Ovary (tissue), 9 donors: ENCODE results near the gene NUBPL. TPM values are rescaled to one million over a fixed set of nuclear protein-coding genes. Genes with fewer than 3 reads are reported as not detected.

Experiments
- DNase-seq, 5 donors: peaks; one replicate each; pipeline ENCODE4 v3.0.0-alpha.2; 2019 to 2020
- H3K27ac ChIP-seq, 2 donors: fragments of 200-600 bp; one replicate each; pipeline versions ENCODE4 v1.5.1 to v1.8.0; 2019 to 2022
- H3K27me3 ChIP-seq: fragments of 200-600 bp; one replicate; pipeline ENCODE4 v1.8.0; 2022
- H3K36me3 ChIP-seq: fragments of 200-600 bp; sonication (generic); one replicate; pipeline ENCODE4 v1.5.1; 2019
- H3K4me1 ChIP-seq: one replicate; pipeline ENCODE4 v1.8.1; 2013; ENCODE audit warnings: mild to moderate bottlenecking, moderate library complexity; ENCODE audit not compliant: insufficient read depth
- H3K4me3 ChIP-seq: fragments of 200-600 bp; sonication (generic); one replicate; pipeline ENCODE4 v1.5.1; 2017
- H3K9me3 ChIP-seq, 2 donors: fragments of 200-600 bp in 1 of 2; sonication (generic) in 1 of 2; one replicate each; pipeline versions ENCODE4 v1.5.1 to v1.8.1; 2013 to 2019; ENCODE audit warnings: mild to moderate bottlenecking in 1 of 2, moderate library complexity in 1 of 2
- EP300 ChIP-seq: sonication (generic); formaldehyde crosslinking; IDR thresholded peaks from one replicate; pipeline ENCODE4 v1.6.1; 2017; ENCODE audit warnings: antibody characterized with exemption
- POLR2A ChIP-seq: fragments of 450-650 bp; IDR thresholded peaks from one replicate; pipeline ENCODE4 v1.6.1; 2017; ENCODE audit warnings: antibody characterized with exemption, mild to moderate bottlenecking, moderate library complexity
- WGBS, 3 donors: extraction: QIAGEN DNeasy Blood & Tissue Kit in 1 of 3; methylation state at CpG; one replicate each; pipeline versions ENCODE4 v1.1.5 to v1.1.7; 2013 to 2017; 5-methylcytosine and 5-hydroxymethylcytosine counted together
- intact Hi-C, 4 donors: fragments of 100-400 bp; cut with DNase I; formaldehyde crosslinking; loops; one replicate each; pipeline versions ENCODE4 v1.11.0 to v1.15.1; 2022 to 2023
- polyA plus RNA-seq, 2 donors: library from polyadenylated mRNA; stranded (reverse); fragments of 200-250 nt in 1 of 2; fragments of 350-450 nt in 1 of 2; fragmentation: Illumina TruSeq in 1 of 2; extraction: RNeasy Lipid Tissue Mini Kit (QIAGEN cat#74804) in 1 of 2; gene quantifications; one replicate each; pipeline ENCODE4 v1.2.3, GENCODE V29; 2013 to 2014
- total RNA-seq, 7 donors: library from RNA; depleted of rRNA in 2 of 7; stranded (reverse); fragments of >200 nt in 2 of 7; fragmentation: NEBNext Ultra II Directional in 3 of 7; extraction: Animal tissue kit (Norgen Biotek cat#: 25700) in 3 of 7; gene quantifications; one replicate each; pipeline versions ENCODE4 v1.1.0 to v1.2.4, GENCODE V29; 2016 to 2023
- TF ChIP-seq, protein P1 (sequence below), 3 donors: fragments of 450-650 bp in 2 of 3; fragments of 200-600 bp in 1 of 3; IDR thresholded peaks; one replicate each; pipeline versions ENCODE4 v1.5.1 to v1.8.0; 2016 to 2022; ENCODE audit warnings: antibody characterized with exemption in 3 of 3, mild to moderate bottlenecking in 1 of 3
- donor health status: DM: no; HTN: no; CAD: no; lungs with moderate emphysema.
- donor health status: DM: no; HTN: no; CAD: no.
- donor health status: Bipolar disorder and iron deficiency.
- donor health status: DM: yes; HTN: yes; CAD: no.
- donor health status: DM: no; HTN: no; CAD: no.
- donor health status: DM: yes; HTN: yes; CAD: no.

The NUBPL gene
- total and polyA plus RNA-seq, 9 donors = 5.8 to 17.6 (median 14.0) TPM

DNA sequence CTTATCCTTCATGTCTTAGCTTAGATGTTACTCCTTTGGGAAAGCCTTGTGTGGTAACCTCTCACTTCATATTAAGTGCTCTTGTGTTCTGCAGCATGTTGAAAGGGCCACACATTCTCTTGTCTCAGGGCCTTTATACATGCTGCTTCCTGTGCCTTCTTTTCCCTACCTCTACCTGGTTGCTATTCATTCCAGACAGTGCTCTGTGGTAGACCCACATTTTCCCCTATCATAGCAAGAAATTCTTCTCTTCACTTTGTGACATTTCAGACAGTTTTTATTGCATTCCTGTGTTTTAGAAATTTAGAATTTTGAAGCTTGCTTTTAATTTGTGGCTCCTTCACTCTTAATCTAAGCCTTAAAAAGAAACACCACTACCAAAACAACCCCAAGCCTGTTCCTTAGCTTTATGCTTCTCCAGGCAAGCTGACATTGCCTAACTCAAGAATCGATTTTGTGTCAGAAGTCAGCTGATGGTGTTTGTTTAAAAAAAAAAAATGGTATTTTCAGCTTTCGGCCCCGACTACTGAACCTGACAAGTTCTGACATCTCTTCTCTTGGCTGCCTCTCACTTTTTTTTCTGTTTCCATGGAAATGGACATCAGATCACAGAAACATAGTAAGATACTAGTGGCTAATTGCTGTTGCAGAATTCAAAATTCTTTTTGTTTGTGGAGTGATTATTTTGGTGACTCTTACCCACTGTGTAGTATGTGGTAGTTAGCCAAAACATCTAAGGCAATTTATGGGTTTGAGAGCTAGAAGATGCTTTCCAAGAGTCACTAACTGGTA, 156.3 kb downstream of the NUBPL start:
- H3K36me3 ChIP-seq = no peaks in the 10 kb centered on the region
- no peaks in the 10 kb centered on the region for H3K27me3 ChIP-seq
- H3K9me3 ChIP-seq = no peaks in the 10 kb centered on the region
- no peaks in the 10 kb centered on the region for H3K4me1 ChIP-seq
- no peak for DNase-seq
- TF ChIP-seq, protein P1, sequence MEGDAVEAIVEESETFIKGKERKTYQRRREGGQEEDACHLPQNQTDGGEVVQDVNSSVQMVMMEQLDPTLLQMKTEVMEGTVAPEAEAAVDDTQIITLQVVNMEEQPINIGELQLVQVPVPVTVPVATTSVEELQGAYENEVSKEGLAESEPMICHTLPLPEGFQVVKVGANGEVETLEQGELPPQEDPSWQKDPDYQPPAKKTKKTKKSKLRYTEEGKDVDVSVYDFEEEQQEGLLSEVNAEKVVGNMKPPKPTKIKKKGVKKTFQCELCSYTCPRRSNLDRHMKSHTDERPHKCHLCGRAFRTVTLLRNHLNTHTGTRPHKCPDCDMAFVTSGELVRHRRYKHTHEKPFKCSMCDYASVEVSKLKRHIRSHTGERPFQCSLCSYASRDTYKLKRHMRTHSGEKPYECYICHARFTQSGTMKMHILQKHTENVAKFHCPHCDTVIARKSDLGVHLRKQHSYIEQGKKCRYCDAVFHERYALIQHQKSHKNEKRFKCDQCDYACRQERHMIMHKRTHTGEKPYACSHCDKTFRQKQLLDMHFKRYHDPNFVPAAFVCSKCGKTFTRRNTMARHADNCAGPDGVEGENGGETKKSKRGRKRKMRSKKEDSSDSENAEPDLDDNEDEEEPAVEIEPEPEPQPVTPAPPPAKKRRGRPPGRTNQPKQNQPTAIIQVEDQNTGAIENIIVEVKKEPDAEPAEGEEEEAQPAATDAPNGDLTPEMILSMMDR (IDR thresholded peaks at IDR 0.05) = no peak
- TF ChIP-seq POLR2A (no peak), EP300 (no peak)
- intact Hi-C loops = no loop called here
- 24 to 34% (median 34%) methylated on average over 3 of the region's 3 CpGs for WGBS, 3 donors
- H3K27ac ChIP-seq = no peak overlapping the region
- no peak overlapping the region for H3K4me3 ChIP-seq

DNA sequence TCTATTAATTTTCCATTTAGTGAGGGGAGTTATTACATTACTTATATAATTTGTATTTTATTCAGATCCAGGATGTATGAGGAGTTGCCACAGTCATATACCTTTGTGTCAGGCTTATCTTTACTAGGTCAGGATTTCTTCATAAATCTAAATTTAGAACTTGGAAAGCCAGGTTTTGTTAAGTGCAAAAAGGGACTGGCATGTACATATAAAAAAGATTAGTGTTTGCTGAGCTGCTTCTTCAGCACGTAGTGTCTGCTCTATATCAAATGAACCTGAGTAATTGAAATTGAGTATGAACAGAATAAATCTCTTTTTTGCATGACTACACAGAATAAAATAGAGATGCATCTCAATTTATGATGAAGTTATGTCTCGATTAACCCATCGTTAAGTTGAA, 157.4 kb downstream of the NUBPL start:
- Histone ChIP-seq H3K36me3 (no peaks in the 10 kb centered on the region), H3K4me3 (no peak overlapping the region), H3K4me1 (no peaks in the 10 kb centered on the region), H3K27ac (no peak overlapping the region), H3K27me3 (no peaks in the 10 kb centered on the region), H3K9me3 (no peaks in the 10 kb centered on the region)
- no peak for DNase-seq
- WGBS, 3 donors = 60 to 80% (median 69%) methylated on average over 3 of the region's 3 CpGs
- TF ChIP-seq, protein P1 (IDR thresholded peaks at IDR 0.05) = no peak
- no peak for TF ChIP-seq EP300
- TF ChIP-seq POLR2A = no peak
- intact Hi-C loops = no loop called here

DNA sequence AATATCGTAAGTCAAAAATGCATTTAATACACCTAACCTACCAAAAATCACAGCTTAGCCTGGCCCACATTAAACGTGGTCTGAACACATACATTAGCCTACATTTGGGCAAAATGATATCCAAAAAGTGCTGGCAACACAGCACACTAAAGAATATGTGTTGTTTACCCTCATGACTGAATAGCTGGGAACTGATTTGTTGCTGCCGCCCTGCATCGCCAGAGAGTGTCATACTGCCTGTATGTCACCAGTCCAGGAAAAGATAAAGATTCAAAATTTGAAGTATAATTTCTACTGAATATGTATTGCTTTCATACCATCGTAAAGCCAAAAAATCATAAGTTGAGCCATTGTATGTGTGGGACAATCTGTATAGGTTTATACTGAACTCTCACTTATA, 157.8 kb downstream of the NUBPL start:
- Histone ChIP-seq H3K27me3 (no peaks in the 10 kb centered on the region), H3K36me3 (no peaks in the 10 kb centered on the region), H3K27ac (no peak overlapping the region), H3K9me3 (no peaks in the 10 kb centered on the region), H3K4me3 (no peak overlapping the region), H3K4me1 (no peaks in the 10 kb centered on the region)
- no peak for DNase-seq
- 92 to 97% (median 94%) methylated on average over 5 of the region's 5 CpGs for WGBS, 3 donors
- intact Hi-C loops = no loop called here
- TF ChIP-seq EP300 = no peak
- TF ChIP-seq POLR2A = no peak
- TF ChIP-seq, protein P1 (IDR thresholded peaks at IDR 0.05) = no peak

DNA sequence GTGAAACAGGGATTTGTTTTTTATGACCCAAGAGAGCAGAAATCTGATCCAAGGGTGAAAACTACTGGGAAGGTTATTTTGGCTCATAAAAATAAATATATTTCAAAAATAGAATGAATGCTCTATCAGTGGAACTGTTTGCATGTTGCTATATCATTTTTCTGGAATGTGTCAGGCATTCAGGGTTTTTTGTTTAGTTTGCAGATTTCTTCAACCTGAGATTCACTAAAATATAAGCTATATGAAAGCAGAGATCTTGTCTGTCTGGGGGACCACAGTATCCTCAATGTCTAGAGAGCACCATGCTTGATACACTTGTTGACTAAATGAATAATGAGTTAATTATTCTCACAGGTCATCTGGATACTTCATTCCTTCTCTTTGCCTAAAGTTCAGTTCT, 165.1 kb downstream of the NUBPL start:
- H3K4me1 ChIP-seq = no peaks in the 10 kb centered on the region
- H3K9me3 ChIP-seq = peaks cover 0 to 3% of the 10 kb centered on the region in 2 donors
- intact Hi-C loops = no loop called here
- no peak for DNase-seq
- no peaks in the 10 kb centered on the region for H3K36me3 ChIP-seq
- TF ChIP-seq EP300 (no peak), POLR2A (no peak)
- TF ChIP-seq, protein P1 (IDR thresholded peaks at IDR 0.05) = no peak
- no peak overlapping the region for H3K4me3 ChIP-seq
- no peaks in the 10 kb centered on the region for H3K27me3 ChIP-seq
- H3K27ac ChIP-seq = no peak overlapping the region
